Dermis microvascular lymphatic vessel endothelial cell (primary cell): ENCODE results near the gene ARL15. TPM values are rescaled to one million over a fixed set of nuclear protein-coding genes. Genes with fewer than 3 reads are reported as not detected.
A peak's percentile ranks its signal among the peaks of the same experiment; 100 is the strongest.
"Not testable (repeated sequence)": the region's sequence is repeated elsewhere in the genome, so short reads cannot be mapped to it uniquely, and the experiment has no call there.

Source experiments
- DNase-seq, 2 donors: peaks; one replicate each; pipeline versions ENCODE4 v3.0.0 to v3.0.0-alpha.2; 2010; ENCODE audit warnings: low read depth in 2 of 2
- total RNA-seq: library from RNA; depleted of rRNA; stranded (reverse); fragments of >200 nt; gene quantifications from 2 replicates; pipeline ENCODE4 v1.2.1, GENCODE V29; 2014

ARL15 gene
- total RNA-seq, 1 donor from 2014 or later: 39.0 TPM

- DNase-seq: no peak
Observed at GRCh38 chr5:53997736-53998627, 312.4 kb downstream of the ARL15 start.

GRCh38 chr5:53996008-53996407 lies 314.4 kb downstream of the ARL15 start:
- no peak for DNase-seq

DNA sequence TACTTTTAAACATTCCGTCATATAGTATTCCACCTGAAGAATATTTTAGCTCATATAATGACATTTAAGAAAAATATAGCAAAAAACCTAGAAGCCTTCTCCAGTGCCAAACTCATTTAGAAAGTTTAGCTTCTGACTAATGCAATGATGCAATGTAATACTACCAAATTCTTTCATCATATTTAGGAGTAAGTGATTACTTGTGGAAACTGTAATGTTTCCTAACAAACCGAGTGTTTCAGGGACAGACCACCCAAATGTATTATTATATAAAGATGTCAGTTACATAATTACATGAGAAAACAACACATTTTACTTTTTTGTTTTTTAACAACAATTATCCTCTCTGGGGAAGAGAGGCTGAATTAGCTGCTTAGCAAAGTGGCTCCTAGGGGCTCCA lies 316.2 kb downstream of the ARL15 start:
- DNase-seq: no peak

DNA sequence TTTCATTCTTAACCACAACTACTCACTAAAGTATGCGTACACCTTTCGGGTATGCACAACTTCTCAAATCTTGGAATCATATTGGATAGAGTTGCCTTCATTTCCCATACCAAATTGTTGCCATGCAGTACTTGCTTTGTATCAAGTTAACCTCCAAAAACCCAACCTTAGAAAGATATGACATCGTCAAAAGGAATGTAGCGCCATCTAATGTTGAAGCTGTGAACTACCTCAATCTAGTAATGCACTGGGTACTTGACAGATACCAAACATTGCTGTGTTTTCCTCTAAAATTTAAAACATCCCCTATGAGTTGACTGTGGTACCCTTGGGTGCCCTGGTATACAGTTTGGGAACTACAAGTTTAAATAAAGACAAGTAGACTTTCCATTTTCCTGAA lies 318.4 kb downstream of the ARL15 start:
- peak; percentile 25 to 37 for DNase-seq

GRCh38 chr5:53987101-53987500 lies 323.3 kb downstream of the ARL15 start:
- no peak for DNase-seq

- DNase-seq: no peak
Observed at GRCh38 chr5:53985796-53986195, 324.6 kb downstream of the ARL15 start.

- DNase-seq: no peak
Observed at GRCh38 chr5:53984971-53985370, 325.4 kb downstream of the ARL15 start.

DNA sequence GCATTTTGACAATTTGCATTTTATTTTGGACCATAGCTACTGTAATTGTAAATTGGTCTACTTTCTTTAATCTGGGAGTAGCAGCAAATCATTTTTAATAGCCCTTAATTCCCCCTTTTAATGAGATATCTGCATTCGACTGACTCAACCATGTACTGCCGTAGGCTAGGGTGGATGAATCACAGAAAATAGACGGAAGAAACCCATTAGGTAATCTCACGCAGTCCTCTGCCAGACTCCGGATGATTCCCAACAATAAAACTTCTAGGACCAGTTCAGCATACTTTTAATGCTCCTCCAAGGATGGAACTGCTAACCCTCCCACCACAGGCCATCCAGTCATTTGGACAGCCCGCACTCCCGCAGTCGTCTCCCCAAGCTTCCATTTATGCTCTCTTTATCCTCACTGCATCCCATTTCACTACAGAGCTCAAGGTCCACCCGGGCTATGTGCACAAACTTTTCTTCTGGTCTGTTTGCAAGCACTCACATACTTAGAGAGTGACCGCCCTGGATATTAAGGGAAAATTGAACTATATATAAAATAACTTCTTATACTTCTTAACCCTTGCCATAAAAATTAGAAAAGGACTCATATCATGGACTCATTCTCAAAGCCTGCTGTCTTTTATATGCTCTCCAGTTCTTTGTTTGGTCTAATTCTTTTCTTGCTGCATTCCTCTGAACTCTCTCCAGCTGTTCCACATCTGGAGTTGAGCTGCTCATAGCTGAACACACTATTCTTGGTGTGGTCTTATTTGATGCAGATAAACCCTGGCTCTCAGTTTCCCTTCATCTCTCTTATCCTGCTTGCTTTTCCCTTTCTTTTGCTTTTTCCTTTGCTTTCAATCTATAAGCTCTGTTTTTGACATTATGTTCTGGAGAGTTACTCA lies 326.6 kb downstream of the ARL15 start:
- DNase-seq: no peak

DNA sequence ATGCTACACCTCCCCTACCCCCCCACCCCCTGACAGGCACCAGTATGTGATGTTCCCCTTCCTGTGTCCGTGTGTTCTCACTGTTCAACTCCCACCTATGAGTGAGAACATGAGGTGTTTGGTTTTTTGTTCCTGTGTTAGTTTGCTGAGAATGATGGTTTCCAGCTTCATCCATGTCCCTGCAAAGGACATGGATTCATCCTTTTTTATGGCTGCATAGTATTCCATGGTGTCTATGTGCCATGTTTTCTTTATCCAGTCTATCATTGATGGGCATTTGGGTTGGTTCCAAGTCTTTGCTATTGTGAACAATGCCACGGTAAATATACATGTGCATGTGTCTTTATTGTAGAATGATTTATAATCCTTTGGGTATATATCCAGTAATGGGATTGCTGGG lies 328.1 kb downstream of the ARL15 start:
- not testable (repeated sequence) for DNase-seq

DNA sequence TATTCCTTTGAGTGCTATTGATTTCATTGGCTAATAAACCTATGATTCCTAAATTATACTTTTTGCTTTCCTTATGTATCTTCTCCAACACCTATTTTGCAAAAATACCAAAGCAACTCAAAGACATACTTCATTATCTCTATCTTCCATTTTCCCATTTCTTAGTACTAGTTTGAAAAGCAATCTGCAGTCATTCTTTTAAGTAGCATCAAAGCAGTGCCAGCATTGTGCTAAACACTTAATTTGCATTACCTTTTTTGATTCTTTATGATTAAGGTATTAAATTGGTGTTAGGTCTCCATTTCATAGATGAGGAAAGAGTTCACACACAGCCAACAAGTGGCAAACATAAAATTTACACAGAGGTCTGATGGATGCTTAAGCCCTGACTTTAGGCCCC lies 330.3 kb downstream of the ARL15 start:
- DNase-seq: no peak

DNA sequence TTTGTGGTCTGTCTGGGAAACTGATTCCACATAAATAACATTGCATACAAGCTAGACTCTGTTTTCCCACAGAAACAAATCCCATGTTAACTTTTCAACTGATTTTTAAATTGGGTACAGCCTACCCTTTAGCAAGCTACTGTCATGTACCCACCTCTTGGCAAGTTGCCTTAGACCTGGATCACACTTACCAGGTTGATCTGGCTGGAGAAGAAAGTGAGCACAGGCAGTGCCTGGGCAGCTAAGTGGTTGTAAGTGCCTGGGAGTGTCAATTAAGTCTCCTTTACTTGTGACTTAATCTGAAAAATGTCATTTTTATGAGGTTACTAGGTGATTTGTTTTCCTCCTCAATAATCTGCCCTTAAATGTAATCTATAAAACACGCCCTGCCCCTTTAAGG lies 336.4 kb downstream of the ARL15 start:
- no peak for DNase-seq

- no peak for DNase-seq
Observed at GRCh38 chr5:53972314-53972713, 338.1 kb downstream of the ARL15 start.

DNA sequence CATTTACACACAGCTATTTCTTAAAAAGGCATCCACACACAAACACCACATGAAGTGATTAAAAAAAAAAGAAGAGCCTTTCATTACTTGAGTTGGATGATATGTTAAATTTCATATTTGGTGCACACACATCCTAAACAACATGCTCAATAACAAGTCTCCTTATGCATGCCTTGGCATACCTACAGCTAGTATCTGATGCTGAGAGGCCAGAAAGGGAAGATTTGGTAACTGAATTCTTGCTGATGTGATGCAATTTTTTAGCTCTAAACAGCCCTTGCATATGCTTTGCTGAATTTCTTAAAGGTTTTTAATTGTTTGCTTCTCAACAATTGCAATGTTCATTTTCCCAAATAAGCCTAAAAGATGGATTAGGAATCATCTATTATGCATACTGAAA lies 338.8 kb downstream of the ARL15 start:
- no peak for DNase-seq

DNA sequence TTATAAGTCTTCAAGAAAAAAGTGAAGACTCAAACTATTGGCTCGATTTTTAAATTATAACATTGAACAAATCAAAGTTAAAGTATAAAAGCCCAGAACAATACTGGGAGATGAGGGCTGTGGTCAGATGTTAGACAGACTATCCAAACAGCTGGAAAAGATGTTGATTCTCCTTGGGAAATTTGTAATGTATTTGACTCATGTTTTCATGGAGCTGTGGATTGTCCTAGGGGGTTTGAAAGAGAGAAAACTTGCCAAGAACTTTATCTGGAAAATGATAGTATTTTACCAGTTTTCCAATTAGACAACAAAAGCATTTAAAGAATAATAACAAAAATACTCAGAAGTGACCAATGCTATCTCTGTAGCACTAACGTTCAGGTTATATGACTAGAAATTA lies 339.2 kb downstream of the ARL15 start:
- DNase-seq: no peak

GRCh38 chr5:53970475-53970874 lies 339.9 kb downstream of the ARL15 start:
- DNase-seq: peak; percentile 2 to 7

GRCh38 chr5:53969176-53969730 lies 341.1 kb downstream of the ARL15 start:
- no peak for DNase-seq

DNA sequence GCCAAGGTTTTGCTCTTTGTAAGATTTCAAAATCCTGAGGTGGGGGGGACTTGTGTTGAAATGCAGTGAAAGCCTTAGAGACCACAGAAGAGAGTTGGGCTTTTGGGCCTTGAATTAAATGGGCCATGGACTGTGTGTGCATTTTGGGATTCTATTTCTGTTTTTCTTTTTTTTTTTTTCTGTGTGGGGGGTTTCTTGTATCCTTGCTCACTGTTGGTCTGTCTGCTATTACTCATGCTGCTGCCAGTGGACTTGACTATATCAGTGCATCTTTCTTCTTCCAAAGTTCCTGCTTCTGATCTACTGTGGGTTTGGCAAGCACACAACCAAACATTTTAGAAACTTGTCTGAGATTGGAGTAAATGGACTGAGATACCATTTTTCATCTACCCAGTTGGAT lies 344.9 kb downstream of the ARL15 start:
- no peak for DNase-seq

DNA sequence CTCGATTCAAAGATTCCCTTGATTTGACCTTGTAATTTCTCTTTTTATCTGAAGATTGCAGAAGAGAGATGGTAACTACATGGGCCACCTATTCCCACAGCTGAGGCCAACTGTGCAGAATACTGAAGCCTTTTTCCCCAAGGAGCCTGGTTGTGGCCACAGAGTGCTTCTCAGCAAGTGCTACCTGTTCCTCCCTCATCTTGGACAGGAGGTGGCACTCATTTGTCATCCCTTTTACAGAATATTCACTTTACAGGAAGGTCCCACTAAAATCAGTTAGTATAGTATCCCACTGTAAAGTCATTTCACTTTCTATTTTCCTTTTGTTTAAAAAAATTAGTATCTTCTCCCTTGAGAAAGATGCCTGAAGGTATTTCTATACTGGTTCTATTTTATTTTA lies 346.4 kb downstream of the ARL15 start:
- DNase-seq: no peak

DNA sequence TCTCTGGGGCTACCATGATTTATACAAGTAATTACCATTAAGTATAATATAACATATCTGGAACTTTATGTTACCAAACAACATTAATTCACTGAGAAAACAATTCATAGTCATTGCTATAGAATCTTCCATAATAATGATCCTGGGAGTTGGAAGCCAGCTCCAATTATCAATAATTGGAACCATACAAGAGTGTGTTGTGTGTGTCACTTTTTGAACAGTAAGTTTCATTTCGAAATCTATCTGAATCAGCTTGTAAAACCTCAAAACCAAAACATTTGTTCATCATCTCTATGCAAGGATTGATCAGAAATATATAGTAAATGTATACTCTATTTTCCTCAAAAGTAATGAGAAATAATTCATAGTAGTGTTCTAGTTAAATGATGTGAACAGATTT lies 348.1 kb downstream of the ARL15 start:
- no peak for DNase-seq

- DNase-seq: no peak
Observed at GRCh38 chr5:53956632-53957031, 353.7 kb downstream of the ARL15 start.

DNA sequence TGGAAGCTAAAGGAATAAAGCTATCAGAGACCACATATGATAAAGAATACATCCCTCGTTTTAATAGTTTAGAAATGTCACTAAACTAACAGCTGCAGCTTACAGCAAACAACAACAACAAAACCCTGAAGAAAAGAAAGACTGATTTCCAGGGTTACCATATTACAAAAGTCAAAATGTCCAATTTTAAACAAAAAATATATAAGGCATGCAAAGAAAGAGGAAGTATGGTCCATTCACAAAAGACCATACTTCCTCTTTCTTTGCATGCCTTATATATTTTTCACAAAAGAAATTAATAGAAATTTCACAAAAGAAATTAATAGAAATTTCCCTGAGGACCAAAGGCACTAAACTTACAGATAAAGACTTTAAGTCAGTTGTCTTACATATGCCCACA lies 354.2 kb downstream of the ARL15 start:
- no peak for DNase-seq

GRCh38 chr5:53950621-53951020 lies 359.8 kb downstream of the ARL15 start:
- no peak for DNase-seq
